ENCODE measurements around the gene SFXN5.
A peak's percentile ranks its signal among the peaks of the same experiment; 100 is the strongest.

SFXN5 gene

DNA sequence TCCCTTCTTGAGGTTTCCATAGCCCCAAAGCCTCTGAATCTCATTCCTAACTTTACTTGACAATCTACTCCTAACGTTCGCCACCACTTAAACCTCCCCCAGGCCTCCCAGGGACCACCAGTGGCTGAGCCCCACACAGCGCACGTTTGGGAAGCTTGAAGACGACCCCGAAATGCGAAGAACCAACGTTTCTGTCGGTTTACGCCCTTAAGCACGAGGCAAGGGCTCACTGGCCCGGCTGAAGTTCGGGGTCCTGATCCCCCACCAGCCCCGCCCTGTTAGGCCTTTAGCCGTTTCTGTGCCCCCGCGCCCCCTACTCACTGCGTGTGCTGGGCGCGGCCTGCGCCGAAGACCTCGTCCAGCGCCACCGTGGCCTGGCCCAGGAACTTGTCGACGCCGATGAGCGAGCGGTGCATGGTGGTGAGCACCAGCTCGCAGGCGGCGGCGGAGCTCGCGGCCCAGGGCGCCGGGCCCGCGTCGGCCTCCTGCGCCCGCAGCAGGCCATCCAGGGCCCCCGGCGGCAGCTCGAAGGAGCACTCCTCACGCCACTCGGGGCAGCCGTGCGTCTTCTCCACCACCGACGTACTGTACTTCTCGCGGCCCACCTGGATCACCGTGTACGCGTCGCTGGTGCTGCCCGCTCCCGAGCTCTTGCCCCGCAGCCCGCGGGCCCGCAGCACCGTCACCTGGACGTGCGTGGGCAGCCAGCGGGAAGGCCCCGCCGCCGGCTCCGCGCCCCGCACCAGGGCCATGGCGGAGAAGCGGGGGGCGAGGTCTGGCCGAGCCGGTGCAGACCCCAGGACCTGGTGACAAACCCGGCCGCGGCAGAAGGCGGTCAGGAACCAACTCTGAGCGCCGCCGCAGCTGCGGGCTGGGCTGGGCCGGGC, 40.8 kb upstream of the SFXN5 start:
- ChIA-PET POLR2A (interaction anchor here (0.5 to 2.3 kb wide), 9 partner anchors 13 to 284 kb away, joined by 3 to 9 read pairs (median 3); partner anchors contain the start of genes CCT7 and SFXN5), CTCF (interaction anchor here (0.7 to 2.9 kb wide), 3 partner anchors 26 to 156 kb away, joined by 3 to 16 read pairs (median 4); no protein-coding TSS in a partner anchor)
- peak overlapping the region; percentile 64 for H3K4me3 ChIP-seq (ENCODE audit: low read depth, low read length)
- H3K36me3 ChIP-seq (ENCODE audit: control insufficient read depth in 2 of 2, insufficient read depth in 1 of 2, low read length in 2 of 2), result peaks cover 0 to 5% of the 10 kb centered on the region in 2 experiments; a peak in 1 of 3 replicates
- H3K4me1 ChIP-seq (ENCODE audit: control insufficient read depth, insufficient read depth, low read length), result peaks cover 17% of the 10 kb centered on the region; the same call in 1 of the 2 replicates
- peak overlapping the region; percentile 90 for H3K27ac ChIP-seq (ENCODE audit: extremely low read depth, low read depth, low read length)
- H3K9me3 ChIP-seq (ENCODE audit: control insufficient read depth, insufficient read depth, low read depth, low read length), result no peaks in the 10 kb centered on the region
- TF ChIP-seq, protein P1, sequence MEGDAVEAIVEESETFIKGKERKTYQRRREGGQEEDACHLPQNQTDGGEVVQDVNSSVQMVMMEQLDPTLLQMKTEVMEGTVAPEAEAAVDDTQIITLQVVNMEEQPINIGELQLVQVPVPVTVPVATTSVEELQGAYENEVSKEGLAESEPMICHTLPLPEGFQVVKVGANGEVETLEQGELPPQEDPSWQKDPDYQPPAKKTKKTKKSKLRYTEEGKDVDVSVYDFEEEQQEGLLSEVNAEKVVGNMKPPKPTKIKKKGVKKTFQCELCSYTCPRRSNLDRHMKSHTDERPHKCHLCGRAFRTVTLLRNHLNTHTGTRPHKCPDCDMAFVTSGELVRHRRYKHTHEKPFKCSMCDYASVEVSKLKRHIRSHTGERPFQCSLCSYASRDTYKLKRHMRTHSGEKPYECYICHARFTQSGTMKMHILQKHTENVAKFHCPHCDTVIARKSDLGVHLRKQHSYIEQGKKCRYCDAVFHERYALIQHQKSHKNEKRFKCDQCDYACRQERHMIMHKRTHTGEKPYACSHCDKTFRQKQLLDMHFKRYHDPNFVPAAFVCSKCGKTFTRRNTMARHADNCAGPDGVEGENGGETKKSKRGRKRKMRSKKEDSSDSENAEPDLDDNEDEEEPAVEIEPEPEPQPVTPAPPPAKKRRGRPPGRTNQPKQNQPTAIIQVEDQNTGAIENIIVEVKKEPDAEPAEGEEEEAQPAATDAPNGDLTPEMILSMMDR (tag by site-specific recombination; IDR thresholded peaks at IDR 0.05), result peak; percentile 32; the same call in 1 of the 2 replicates
- peak; percentile 18; the same call in 1 of the 2 replicates for TF ChIP-seq ZFHX2 (tag by site-specific recombination; conservative IDR thresholded peaks at IDR 0.05)
- TF ChIP-seq, protein P2, sequence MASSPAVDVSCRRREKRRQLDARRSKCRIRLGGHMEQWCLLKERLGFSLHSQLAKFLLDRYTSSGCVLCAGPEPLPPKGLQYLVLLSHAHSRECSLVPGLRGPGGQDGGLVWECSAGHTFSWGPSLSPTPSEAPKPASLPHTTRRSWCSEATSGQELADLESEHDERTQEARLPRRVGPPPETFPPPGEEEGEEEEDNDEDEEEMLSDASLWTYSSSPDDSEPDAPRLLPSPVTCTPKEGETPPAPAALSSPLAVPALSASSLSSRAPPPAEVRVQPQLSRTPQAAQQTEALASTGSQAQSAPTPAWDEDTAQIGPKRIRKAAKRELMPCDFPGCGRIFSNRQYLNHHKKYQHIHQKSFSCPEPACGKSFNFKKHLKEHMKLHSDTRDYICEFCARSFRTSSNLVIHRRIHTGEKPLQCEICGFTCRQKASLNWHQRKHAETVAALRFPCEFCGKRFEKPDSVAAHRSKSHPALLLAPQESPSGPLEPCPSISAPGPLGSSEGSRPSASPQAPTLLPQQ (tag by site-specific recombination; IDR thresholded peaks at IDR 0.05), result no peak
- peak; percentile 59 for TF ChIP-seq ZBTB17 (tag by site-specific recombination; IDR thresholded peaks at IDR 0.05)
- no peak for TF ChIP-seq ZNF214 (tag by site-specific recombination; IDR thresholded peaks at IDR 0.05; ENCODE audit: borderline replicate concordance)
- TF ChIP-seq, protein P3, sequence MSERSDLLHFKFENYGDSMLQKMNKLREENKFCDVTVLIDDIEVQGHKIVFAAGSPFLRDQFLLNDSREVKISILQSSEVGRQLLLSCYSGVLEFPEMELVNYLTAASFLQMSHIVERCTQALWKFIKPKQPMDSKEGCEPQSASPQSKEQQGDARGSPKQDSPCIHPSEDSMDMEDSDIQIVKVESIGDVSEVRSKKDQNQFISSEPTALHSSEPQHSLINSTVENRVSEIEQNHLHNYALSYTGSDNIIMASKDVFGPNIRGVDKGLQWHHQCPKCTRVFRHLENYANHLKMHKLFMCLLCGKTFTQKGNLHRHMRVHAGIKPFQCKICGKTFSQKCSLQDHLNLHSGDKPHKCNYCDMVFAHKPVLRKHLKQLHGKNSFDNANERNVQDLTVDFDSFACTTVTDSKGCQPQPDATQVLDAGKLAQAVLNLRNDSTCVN (tag by site-specific recombination; optimal IDR thresholded peaks at IDR 0.05), result peak; percentile 63
- TF ChIP-seq ZNF114 (tag by site-specific recombination; IDR thresholded peaks at IDR 0.05), result no peak
- no peak for TF ChIP-seq ZNF830 (tag by site-specific recombination; IDR thresholded peaks at IDR 0.05; ENCODE audit: low read depth)
- no peak for TF ChIP-seq ZNF202 (tag by site-specific recombination; IDR thresholded peaks at IDR 0.05; ENCODE audit: borderline replicate concordance)
- TF ChIP-seq KLF1 (tag by site-specific recombination; IDR thresholded peaks at IDR 0.05), result no peak
- TF ChIP-seq HOXA7 (CRISPR knock-in tag; IDR thresholded peaks at IDR 0.05; ENCODE audit: borderline replicate concordance), result no peak
- TF ChIP-seq ZNF791 (tag by site-specific recombination; IDR thresholded peaks at IDR 0.05), result 0 out of 2 replicates have a peak, but pooled peaks have one; percentile 11
- TF ChIP-seq YY1 (tag by site-specific recombination; IDR thresholded peaks at IDR 0.05), result peak; percentile 39; the same call in 1 of the 2 replicates
- TF ChIP-seq ZNF585B (tag by site-specific recombination; IDR thresholded peaks at IDR 0.05), result no peak
- no peak for TF ChIP-seq ZNF561 (tag by site-specific recombination; IDR thresholded peaks at IDR 0.05; ENCODE audit: borderline replicate concordance)
- no peak for TF ChIP-seq ZNF837 (tag by site-specific recombination; IDR thresholded peaks at IDR 0.05)
- TF ChIP-seq, protein P4, sequence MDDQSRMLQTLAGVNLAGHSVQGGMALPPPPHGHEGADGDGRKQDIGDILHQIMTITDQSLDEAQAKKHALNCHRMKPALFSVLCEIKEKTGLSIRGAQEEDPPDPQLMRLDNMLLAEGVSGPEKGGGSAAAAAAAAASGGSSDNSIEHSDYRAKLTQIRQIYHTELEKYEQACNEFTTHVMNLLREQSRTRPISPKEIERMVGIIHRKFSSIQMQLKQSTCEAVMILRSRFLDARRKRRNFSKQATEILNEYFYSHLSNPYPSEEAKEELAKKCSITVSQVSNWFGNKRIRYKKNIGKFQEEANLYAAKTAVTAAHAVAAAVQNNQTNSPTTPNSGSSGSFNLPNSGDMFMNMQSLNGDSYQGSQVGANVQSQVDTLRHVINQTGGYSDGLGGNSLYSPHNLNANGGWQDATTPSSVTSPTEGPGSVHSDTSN (CRISPR knock-in tag; IDR thresholded peaks at IDR 0.05), result no peak; the same call in 1 of the 2 replicates
- TF ChIP-seq ZNF596 (tag by site-specific recombination; IDR thresholded peaks at IDR 0.05), result 0 out of 2 replicates have a peak, but pooled peaks have one; percentile 3
- TF ChIP-seq, protein P5, sequence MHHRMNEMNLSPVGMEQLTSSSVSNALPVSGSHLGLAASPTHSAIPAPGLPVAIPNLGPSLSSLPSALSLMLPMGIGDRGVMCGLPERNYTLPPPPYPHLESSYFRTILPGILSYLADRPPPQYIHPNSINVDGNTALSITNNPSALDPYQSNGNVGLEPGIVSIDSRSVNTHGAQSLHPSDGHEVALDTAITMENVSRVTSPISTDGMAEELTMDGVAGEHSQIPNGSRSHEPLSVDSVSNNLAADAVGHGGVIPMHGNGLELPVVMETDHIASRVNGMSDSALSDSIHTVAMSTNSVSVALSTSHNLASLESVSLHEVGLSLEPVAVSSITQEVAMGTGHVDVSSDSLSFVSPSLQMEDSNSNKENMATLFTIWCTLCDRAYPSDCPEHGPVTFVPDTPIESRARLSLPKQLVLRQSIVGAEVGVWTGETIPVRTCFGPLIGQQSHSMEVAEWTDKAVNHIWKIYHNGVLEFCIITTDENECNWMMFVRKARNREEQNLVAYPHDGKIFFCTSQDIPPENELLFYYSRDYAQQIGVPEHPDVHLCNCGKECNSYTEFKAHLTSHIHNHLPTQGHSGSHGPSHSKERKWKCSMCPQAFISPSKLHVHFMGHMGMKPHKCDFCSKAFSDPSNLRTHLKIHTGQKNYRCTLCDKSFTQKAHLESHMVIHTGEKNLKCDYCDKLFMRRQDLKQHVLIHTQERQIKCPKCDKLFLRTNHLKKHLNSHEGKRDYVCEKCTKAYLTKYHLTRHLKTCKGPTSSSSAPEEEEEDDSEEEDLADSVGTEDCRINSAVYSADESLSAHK (tag by site-specific recombination; IDR thresholded peaks at IDR 0.05), result peak; percentile 71; the same call in 1 of the 2 replicates
- peak; percentile 78 for TF ChIP-seq GLIS2 (tag by site-specific recombination; IDR thresholded peaks at IDR 0.05)
- peak; percentile 58; the same call in 1 of the 2 replicates for TF ChIP-seq ZNF335 (tag by site-specific recombination; conservative IDR thresholded peaks at IDR 0.05)
- no peak for TF ChIP-seq ZSCAN30 (tag by site-specific recombination; IDR thresholded peaks at IDR 0.05)
- TF ChIP-seq, protein P6, sequence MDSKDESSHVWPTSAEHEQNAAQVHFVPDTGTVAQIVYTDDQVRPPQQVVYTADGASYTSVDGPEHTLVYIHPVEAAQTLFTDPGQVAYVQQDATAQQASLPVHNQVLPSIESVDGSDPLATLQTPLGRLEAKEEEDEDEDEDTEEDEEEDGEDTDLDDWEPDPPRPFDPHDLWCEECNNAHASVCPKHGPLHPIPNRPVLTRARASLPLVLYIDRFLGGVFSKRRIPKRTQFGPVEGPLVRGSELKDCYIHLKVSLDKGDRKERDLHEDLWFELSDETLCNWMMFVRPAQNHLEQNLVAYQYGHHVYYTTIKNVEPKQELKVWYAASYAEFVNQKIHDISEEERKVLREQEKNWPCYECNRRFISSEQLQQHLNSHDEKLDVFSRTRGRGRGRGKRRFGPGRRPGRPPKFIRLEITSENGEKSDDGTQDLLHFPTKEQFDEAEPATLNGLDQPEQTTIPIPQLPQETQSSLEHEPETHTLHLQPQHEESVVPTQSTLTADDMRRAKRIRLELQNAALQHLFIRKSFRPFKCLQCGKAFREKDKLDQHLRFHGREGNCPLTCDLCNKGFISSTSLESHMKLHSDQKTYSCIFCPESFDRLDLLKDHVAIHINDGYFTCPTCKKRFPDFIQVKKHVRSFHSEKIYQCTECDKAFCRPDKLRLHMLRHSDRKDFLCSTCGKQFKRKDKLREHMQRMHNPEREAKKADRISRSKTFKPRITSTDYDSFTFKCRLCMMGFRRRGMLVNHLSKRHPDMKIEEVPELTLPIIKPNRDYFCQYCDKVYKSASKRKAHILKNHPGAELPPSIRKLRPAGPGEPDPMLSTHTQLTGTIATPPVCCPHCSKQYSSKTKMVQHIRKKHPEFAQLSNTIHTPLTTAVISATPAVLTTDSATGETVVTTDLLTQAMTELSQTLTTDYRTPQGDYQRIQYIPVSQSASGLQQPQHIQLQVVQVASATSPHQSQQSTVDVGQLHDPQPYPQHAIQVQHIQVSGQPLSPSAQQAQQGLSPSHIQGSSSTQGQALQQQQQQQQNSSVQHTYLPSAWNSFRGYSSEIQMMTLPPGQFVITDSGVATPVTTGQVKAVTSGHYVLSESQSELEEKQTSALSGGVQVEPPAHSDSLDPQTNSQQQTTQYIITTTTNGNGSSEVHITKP (tag by site-specific recombination; IDR thresholded peaks at IDR 0.05), result 0 out of 2 replicates have a peak, but pooled peaks have one; percentile 1
- TF ChIP-seq ZNF248 (tag by site-specific recombination; IDR thresholded peaks at IDR 0.05), result no peak

All from HEK293 (cell line).